RWPE2 (cell line): Measurements from ENCODE around the gene PLXNA4.

Experiments
- ATAC-seq: fragments of 200-7000 bp; cut with Tn5 transposase; 3 replicates; pipeline ENCODE4 v1.9.1; 2021; ENCODE audit warnings: low read depth
- DNase-seq: peaks from one replicate; pipeline ENCODE4 v3.0.0-alpha.2; 2020; ENCODE audit warnings: low spot score
- H3K27ac ChIP-seq: fragments of 450-650 bp; 2 replicates; pipeline ENCODE4 v1.5.1; 2017; ENCODE audit warnings: mild to moderate bottlenecking; ENCODE audit not compliant: poor library complexity, severe bottlenecking
- H3K27me3 ChIP-seq: fragments of 250-450 bp; sonication (Bioruptor Pico); 2 replicates; pipeline ENCODE4 v1.5.1; 2021; ENCODE audit warnings: mild to moderate bottlenecking, moderate library complexity; ENCODE audit not compliant: insufficient read depth, poor library complexity, severe bottlenecking
- H3K36me3 ChIP-seq: fragments of 250-450 bp; sonication (Bioruptor Pico); 2 replicates; pipeline ENCODE4 v1.5.1; 2020; ENCODE audit warnings: low read depth, mild to moderate bottlenecking, moderate library complexity
- H3K4me1 ChIP-seq: fragments of 250-450 bp; sonication (Bioruptor Pico); 2 replicates; pipeline ENCODE4 v1.5.1; 2021; ENCODE audit warnings: mild to moderate bottlenecking, moderate library complexity; ENCODE audit not compliant: insufficient read depth, poor library complexity, severe bottlenecking
- H3K4me3 ChIP-seq: fragments of 250-450 bp; sonication (Bioruptor Pico); 2 replicates; pipeline ENCODE4 v1.5.1; 2021; ENCODE audit warnings: mild to moderate bottlenecking, moderate library complexity; ENCODE audit not compliant: severe bottlenecking
- H3K9me3 ChIP-seq: fragments of 250-450 bp; sonication (Bioruptor Pico); 2 replicates; pipeline ENCODE4 v1.5.1; 2021; ENCODE audit warnings: mild to moderate bottlenecking, moderate library complexity; ENCODE audit not compliant: severe bottlenecking
- TF ChIP-seq, protein P1 (sequence below): fragments of 450-650 bp; IDR thresholded peaks from one replicate; pipeline ENCODE4 v1.5.1; 2017; ENCODE audit warnings: mild to moderate bottlenecking, moderate library complexity; ENCODE audit not compliant: poor library complexity, severe bottlenecking

Gene PLXNA4

DNA sequence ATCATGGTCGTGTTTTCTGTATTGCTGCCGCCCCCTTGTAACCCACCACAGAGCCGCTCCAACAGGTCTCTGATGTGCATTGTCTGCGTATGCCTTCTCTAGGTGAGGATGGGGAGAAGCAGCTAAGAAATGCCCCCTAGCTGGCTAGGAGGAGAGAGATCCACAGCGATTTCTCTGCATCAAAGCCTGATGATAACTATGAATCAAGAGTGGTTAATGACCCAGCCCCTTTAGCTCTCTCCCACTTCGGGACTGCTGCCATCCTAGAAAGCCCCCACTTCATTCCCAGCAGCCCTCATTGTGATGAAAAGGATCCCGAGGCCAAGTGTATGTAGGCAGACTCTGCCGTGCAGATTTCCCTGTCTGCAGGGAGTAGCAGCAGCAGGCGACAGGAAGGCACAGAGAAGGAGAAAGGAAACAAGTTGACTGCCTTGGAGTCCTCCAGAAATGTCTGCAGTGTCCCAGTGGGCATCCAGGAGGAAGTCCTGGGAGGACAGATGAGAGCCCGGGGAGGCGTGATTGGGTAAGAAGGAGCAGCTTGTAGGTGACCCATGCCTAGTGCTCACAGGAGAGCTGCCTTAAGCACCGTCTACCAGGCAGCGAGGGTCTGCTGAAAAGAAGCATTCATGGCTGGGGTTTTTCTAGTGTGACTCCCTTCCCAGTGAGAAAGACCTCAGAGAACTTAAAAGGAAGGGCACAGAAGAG is 2.9 kb downstream of the PLXNA4 start:
- no peak overlapping the region for H3K4me3 ChIP-seq

DNA sequence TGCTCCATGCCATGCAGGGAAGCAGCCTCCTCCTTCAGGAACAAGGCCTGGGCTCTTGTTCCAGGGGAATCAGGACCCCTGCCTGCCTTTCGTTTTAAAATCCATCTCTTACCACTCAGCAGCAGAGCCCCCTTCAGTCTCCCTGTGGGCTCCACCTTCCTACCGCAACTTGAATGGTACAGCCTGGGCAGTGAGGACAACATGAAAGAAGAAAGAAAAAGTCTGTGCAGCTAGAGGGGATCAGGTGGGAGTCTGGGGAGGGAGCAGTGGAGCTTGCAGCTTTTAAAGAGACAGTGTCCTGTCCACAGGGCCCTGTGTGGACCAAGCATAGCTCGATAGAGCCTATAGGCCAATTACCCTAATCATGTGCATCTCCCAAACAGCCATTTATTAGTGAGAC is 3.7 kb downstream of the PLXNA4 start:
- no peaks in the 10 kb centered on the region for H3K4me1 ChIP-seq
- peaks cover 70% of the 10 kb centered on the region for H3K27me3 ChIP-seq
- DNase-seq, result no peak
- H3K27ac ChIP-seq, result no peak overlapping the region
- H3K4me3 ChIP-seq, result no peak overlapping the region
- TF ChIP-seq, protein P1, sequence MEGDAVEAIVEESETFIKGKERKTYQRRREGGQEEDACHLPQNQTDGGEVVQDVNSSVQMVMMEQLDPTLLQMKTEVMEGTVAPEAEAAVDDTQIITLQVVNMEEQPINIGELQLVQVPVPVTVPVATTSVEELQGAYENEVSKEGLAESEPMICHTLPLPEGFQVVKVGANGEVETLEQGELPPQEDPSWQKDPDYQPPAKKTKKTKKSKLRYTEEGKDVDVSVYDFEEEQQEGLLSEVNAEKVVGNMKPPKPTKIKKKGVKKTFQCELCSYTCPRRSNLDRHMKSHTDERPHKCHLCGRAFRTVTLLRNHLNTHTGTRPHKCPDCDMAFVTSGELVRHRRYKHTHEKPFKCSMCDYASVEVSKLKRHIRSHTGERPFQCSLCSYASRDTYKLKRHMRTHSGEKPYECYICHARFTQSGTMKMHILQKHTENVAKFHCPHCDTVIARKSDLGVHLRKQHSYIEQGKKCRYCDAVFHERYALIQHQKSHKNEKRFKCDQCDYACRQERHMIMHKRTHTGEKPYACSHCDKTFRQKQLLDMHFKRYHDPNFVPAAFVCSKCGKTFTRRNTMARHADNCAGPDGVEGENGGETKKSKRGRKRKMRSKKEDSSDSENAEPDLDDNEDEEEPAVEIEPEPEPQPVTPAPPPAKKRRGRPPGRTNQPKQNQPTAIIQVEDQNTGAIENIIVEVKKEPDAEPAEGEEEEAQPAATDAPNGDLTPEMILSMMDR, result no peak
- H3K9me3 ChIP-seq, result no peaks in the 10 kb centered on the region
- no peaks in the 10 kb centered on the region for H3K36me3 ChIP-seq
- ATAC-seq, result no peak

More for the DNA sequence above, 2.9 kb downstream of the PLXNA4 start:
- no peaks in the 10 kb centered on the region for H3K36me3 ChIP-seq
- DNase-seq (no peak), ATAC-seq (no peak)
- H3K4me1 ChIP-seq, result no peaks in the 10 kb centered on the region
- TF ChIP-seq, protein P1, result no peak
- H3K9me3 ChIP-seq, result no peaks in the 10 kb centered on the region
- H3K27ac ChIP-seq, result no peak overlapping the region
- H3K27me3 ChIP-seq, result peaks cover 76% of the 10 kb centered on the region

DNA sequence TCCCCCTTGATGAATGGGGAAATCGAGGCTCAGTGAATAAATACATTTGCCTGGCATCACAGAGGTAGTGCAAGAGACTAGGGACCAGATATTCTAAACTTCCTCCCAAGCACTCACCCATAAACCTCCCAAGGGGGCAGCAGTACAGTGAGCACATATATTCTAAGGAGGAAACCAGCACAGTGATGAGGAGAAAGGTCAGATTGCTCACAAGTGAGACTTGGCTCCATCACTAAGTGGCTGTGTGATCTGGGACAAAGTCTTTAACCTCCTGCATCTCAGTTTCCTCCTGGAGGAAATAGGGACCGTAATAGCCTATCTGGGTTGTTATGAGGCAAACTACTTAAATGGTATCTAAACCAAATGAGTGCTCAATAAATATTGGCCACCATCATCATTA is 4.3 kb downstream of the PLXNA4 start:
- no peak for DNase-seq
- TF ChIP-seq, protein P1, result no peak
- no peak for ATAC-seq
- Histone ChIP-seq H3K9me3 (no peaks in the 10 kb centered on the region), H3K36me3 (no peaks in the 10 kb centered on the region), H3K4me3 (no peak overlapping the region), H3K27me3 (peaks cover 70% of the 10 kb centered on the region), H3K27ac (no peak overlapping the region), H3K4me1 (no peaks in the 10 kb centered on the region)

DNA sequence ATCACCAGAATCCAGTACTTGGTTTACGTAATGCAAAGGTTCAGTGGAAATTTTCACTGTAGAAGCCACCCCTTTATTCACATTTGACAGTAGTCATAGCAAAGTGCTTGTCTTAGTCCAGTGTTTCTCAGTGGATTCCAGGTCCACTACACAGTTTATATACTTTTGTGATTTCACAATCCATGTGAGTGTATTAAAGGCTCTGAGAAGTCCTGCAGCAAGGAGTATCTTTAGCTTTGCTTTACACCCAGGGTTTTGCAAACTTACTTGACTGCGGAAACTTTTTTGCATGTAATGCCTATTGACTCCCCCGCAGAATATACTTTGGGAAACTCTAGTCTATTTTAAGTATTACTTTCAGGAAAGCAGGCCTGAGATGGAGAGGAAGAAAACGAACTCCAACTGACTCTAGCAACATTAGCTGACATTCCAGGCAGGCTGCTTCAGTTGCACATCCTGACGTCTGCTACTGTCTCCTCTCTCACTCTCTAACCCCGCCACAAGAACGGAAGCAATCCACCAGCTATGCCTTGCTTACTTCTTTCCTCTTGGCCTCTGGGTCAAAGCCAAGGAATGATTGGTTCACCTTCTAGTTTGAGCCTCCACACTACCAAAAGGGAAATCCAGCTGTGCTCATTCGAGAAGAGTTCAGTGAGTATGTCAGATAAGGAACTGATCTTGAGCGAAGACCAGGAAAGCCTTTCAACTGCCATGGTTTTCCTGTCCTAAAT is 6.2 kb downstream of the PLXNA4 start:
- TF ChIP-seq, protein P1, result no peak
- Histone ChIP-seq H3K9me3 (no peaks in the 10 kb centered on the region), H3K27me3 (peaks cover 58% of the 10 kb centered on the region), H3K36me3 (no peaks in the 10 kb centered on the region), H3K4me3 (no peak overlapping the region), H3K4me1 (no peaks in the 10 kb centered on the region), H3K27ac (no peak overlapping the region)
- ATAC-seq, result no peak
- DNase-seq, result no peak

DNA sequence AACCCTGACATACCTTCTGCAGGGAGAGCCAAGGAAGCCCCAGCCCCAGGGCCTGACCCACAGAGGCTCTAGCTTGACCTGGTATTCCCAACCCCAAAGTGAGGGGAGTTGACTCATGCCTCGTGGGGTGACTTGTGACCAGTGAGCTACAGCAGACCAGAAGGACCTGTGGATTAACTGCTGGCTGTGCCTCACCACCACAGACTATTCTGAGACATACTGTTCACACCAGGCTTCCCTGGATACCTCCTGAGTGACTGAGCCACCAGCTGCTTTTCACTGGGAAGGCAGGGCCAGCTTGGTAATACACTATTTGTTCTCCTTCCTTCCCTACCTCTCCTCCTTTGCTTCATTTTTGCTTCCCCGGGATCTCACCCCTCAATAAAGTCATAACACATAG is 7.3 kb downstream of the PLXNA4 start:
- ATAC-seq (no peak), DNase-seq (no peak)
- Histone ChIP-seq H3K36me3 (no peaks in the 10 kb centered on the region), H3K4me3 (no peak overlapping the region), H3K4me1 (no peaks in the 10 kb centered on the region), H3K9me3 (no peaks in the 10 kb centered on the region), H3K27ac (no peak overlapping the region), H3K27me3 (peaks cover 56% of the 10 kb centered on the region)
- TF ChIP-seq, protein P1, result no peak
